Right lobe of liver (tissue), 6 donors: Measurements from ENCODE around the gene NDUFC2. TPM values are rescaled to one million over a fixed set of nuclear protein-coding genes. Genes with fewer than 3 reads are reported as not detected.
"Not testable (repeated sequence)": the region's sequence is repeated elsewhere in the genome, so short reads cannot be mapped to it uniquely, and the experiment has no call there.

Source experiments
- ATAC-seq, 4 donors: fragments of 200-7000 bp; cut with Tn5 transposase; one replicate each; pipeline ENCODE4 v1.9.1; 2020; ENCODE audit warnings: mild to moderate bottlenecking in 4 of 4, moderate library complexity in 4 of 4
- DNase-seq, 3 donors: peaks; one replicate each; pipeline ENCODE4 v3.0.0-alpha.2; 2020
- H3K27ac ChIP-seq, 3 donors: fragments of 200-600 bp; one replicate each; pipeline ENCODE4 v1.8.0; 2022
- H3K27me3 ChIP-seq, 2 donors: fragments of 200-600 bp; one replicate each; pipeline ENCODE4 v1.8.0; 2022
- H3K36me3 ChIP-seq, 4 donors: fragments of 200-600 bp; sonication (generic) in 1 of 4; one replicate each; pipeline versions ENCODE4 v1.5.1 to v1.8.0; 2017 to 2022; ENCODE audit warnings: control low read depth in 1 of 4
- H3K4me1 ChIP-seq, 4 donors: fragments of 200-600 bp; sonication (generic) in 1 of 4; one replicate each; pipeline versions ENCODE4 v1.5.1 to v1.8.0; 2017 to 2022; ENCODE audit warnings: control low read depth in 1 of 4
- H3K4me3 ChIP-seq, 3 donors: fragments of 200-600 bp; one replicate each; pipeline ENCODE4 v1.8.0; 2022
- H3K9me3 ChIP-seq, 4 donors: fragments of 200-600 bp; sonication (generic) in 1 of 4; one replicate each; pipeline versions ENCODE4 v1.5.1 to v1.8.0; 2017 to 2022; ENCODE audit warnings: control low read depth in 1 of 4
- CTCF ChIP-seq, 4 donors: fragments of 200-600 bp in 3 of 4; fragments of 450-650 bp in 1 of 4; IDR thresholded peaks; one replicate each; pipeline versions ENCODE4 v1.5.1 to v1.8.0; 2016 to 2022; ENCODE audit warnings: antibody characterized with exemption in 4 of 4, mild to moderate bottlenecking in 2 of 4
- POLR2A ChIP-seq: fragments of 450-650 bp; IDR thresholded peaks from one replicate; pipeline ENCODE4 v1.6.1; 2017; ENCODE audit warnings: antibody characterized with exemption, mild to moderate bottlenecking
- WGBS: methylation state at CpG from one replicate; pipeline ENCODE4 v1.1.6; 2018; ENCODE audit warnings: low coverage, low lambda C conversion rate; ENCODE audit not compliant: insufficient coverage; ENCODE audit errors: missing lambda C conversion rate; 5-methylcytosine and 5-hydroxymethylcytosine counted together
- intact Hi-C, 2 donors: fragments of 100-400 bp; cut with DNase I; formaldehyde crosslinking; loops; one replicate each; pipeline versions ENCODE4 v1.11.2 to v1.14.1; 2022
- total RNA-seq, 6 experiments: library from RNA; depleted of rRNA in 2 of 6; stranded (reverse); fragments of >200 nt in 2 of 6; fragmentation: NEBNext Ultra II Directional in 3 of 6; extraction: Animal tissue kit (Norgen Biotek cat#: 25700) in 3 of 6; gene quantifications; one replicate each; pipeline versions ENCODE4 v1.1.0 to v1.2.4, GENCODE V29; 2016 to 2023
- donor health status: DM: no; HTN: yes; CAD: no.
- donor health status: DM: no; HTN: no; CAD: no.
- donor health status: DM: no; HTN: no; CAD: no.
- donor health status: DM: no; HTN: yes; CAD: no.
- donor health status: DM: no; HTN: yes; CAD: no.

The NDUFC2 gene
- total RNA-seq, 6 experiments from 2014 or later, result 105 to 265 (median 183) TPM

GRCh38 chr11:78080818-78081495 is 1.3 kb upstream of the NDUFC2 start:
- TF ChIP-seq CTCF (IDR thresholded peaks at IDR 0.05), result no peak
- Histone ChIP-seq H3K4me3 (no peak overlapping the region), H3K27ac (no peak overlapping the region), H3K9me3 (no peaks in the 10 kb centered on the region), H3K27me3 (no peaks in the 10 kb centered on the region), H3K36me3 (no peaks in the 10 kb centered on the region), H3K4me1 (peaks cover 0 to 28% (median 9%) of the 10 kb centered on the region in 4 donors)
- WGBS, result 74% methylated on average over 9 of the region's 11 CpGs
- DNase-seq (no peak), ATAC-seq (no peak)
- intact Hi-C loops, result no loop called here

DNA sequence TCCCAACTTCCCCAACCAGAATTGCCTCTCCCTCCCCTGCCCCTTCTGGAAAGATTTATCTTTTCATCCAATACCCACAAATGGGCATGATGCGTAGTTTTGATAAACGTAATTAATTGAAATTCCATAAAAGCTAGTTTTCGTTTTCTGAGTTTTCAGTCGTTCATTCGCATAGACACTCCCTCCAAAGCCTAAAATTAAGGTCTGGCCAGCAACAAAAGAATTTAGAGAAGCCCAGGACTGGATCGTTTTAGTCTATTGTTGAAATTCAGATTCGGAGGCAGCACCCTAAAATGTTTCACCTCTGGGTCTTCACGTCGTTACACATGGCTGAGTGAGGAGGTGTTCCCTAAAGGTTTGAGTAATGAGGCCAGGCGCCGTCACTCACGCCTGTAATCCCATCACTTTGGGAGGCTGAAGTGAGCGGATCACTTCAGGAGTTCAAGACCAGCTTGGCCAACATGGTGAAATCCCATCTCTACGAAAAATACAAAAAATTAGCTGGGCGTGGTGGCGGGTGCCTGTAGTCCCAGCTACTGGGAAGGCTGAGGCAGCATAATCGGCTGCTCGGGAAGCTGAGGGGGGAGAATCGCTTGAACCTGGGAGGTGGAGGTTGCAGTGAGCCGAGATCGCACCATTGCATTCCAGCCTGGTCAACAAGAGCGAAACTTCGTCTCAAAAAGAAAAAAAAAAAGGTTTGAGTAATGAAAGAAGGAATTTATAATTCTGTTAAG is 589 bp upstream of the NDUFC2 start:
- WGBS, result 43% methylated on average over 19 of the region's 23 CpGs
- no peak for ATAC-seq
- Histone ChIP-seq H3K4me3 (peak overlapping the region; percentile 78 to 98 (median 82)), H3K4me1 (peaks cover 0 to 35% (median 12%) of the 10 kb centered on the region in 4 donors), H3K9me3 (no peaks in the 10 kb centered on the region), H3K36me3 (no peaks in the 10 kb centered on the region), H3K27me3 (no peaks in the 10 kb centered on the region), H3K27ac (peak overlapping the region; percentile 79 to 88 (median 88))
- TF ChIP-seq POLR2A, result no peak
- no peak for TF ChIP-seq CTCF (IDR thresholded peaks at IDR 0.05)
- intact Hi-C loops, result no loop called here
- no peak for DNase-seq

DNA sequence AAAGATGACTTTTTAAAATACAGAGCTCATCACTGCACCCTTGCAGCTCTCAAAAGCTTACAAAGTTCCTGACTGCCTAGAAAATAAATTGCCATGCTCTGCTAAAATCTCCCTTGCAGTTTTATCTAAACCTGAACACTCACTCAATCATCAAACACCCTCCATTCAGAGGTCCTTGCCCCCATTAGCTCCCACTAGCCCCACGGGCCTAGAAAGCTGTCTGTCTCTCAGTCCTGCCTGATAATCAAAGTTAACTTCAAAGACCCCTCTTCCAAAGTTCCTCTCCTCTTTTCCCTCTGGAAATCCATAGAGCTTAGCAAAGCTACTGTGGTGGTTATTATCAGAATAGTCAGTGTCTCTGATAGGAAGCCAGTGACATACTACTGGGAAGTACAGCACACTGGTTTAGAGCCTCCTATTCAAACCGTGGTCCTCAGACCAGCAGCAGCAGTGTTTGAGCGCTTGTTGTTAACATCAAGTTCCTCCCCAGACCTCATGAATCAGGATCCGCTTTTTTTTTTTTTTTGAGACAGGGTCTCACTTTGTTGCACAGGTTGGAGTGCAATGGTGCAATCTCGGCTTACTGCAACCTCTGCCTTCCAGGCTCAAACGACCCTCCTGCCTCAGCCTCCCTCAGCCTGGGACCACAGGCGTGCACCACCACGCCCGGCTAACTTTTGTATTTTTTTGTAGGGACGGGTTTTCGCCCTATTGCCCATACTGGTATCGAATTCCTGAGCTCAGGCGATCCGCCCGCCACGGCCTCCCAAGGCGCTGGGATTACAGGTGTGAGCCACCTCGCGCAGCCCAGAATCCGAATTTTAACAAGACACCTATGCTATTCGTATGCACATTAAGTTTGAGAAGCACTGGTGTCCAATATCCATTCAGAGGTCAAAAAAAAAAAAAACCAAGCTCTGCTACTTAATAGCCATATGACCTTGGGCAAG is 1.2 kb downstream of the NDUFC2 start:
- ATAC-seq (peak; percentile 2 to 21 (median 10)), DNase-seq (no peak)
- no peaks in the 10 kb centered on the region for H3K36me3 ChIP-seq
- no peak for TF ChIP-seq CTCF (IDR thresholded peaks at IDR 0.05)
- TF ChIP-seq POLR2A, result no peak
- no peaks in the 10 kb centered on the region for H3K9me3 ChIP-seq
- peaks cover 0 to 43% (median 16%) of the 10 kb centered on the region in 4 donors for H3K4me1 ChIP-seq
- H3K27me3 ChIP-seq, result no peaks in the 10 kb centered on the region
- H3K4me3 ChIP-seq, result peak overlapping the region; percentile 78 to 98 (median 82)
- intact Hi-C loops, result no loop called here
- H3K27ac ChIP-seq, result peak overlapping the region; percentile 79 to 88 (median 88)
- 2% methylated on average over 14 of the region's 21 CpGs for WGBS

DNA sequence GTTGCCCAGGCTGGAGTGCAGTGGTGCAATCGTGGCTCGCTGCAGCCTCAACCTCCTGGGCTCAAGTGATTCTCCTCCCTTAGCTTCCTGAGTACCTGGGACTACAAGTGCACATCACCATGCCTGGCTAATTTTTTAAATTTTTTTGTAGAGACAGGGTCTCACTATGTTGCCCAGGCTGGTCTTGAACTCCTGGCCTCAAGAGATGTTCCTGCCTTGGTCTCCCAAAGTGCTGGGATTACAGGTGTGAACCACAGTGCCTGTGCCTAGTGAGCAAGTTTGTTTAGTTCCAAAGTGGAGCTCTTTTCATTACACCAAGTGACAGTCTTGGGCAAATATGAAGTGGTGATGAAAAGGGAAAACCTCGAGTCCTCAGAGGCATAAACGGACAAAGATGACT is 2.1 kb downstream of the NDUFC2 start:
- WGBS, result 47% methylated on average over 4 of the region's 4 CpGs
- H3K27ac ChIP-seq, H3K36me3 ChIP-seq, intact Hi-C loops, H3K27me3 ChIP-seq, DNase-seq, ATAC-seq, H3K9me3 ChIP-seq: not testable (repeated sequence)
- Histone ChIP-seq H3K4me1 (peaks cover 0 to 43% (median 16%) of the 10 kb centered on the region in 4 donors), H3K4me3 (peak overlapping the region in 1 of 3 donors; percentile 98)
